Neutrophil (primary cell): ENCODE results near the gene NOS3.

Experiments used
- H3K27ac ChIP-seq: fragments of 200-600 bp; sonication (generic); 2 replicates; pipeline ENCODE4 v1.5.1; 2016; ENCODE audit warnings: mild to moderate bottlenecking, moderate library complexity
- H3K27me3 ChIP-seq: fragments of 200-600 bp; sonication (generic); 2 replicates; pipeline ENCODE4 v1.6.0; 2016; ENCODE audit warnings: mild to moderate bottlenecking
- H3K36me3 ChIP-seq: fragments of 200-600 bp; sonication (generic); 2 replicates; pipeline ENCODE4 v1.5.1; 2017
- H3K4me1 ChIP-seq, 2 experiments: fragments of 200-600 bp in 1 of 2; sonication (generic) in 1 of 2; 1 replicate in 1 of 2; 2 replicates in 1 of 2; pipeline versions ENCODE4 v1.5.1 to v1.6.1; 2013 to 2016; ENCODE audit warnings: low read depth in 1 of 2, low read length in 1 of 2, mild to moderate bottlenecking in 1 of 2, moderate library complexity in 1 of 2; ENCODE audit not compliant: control insufficient read depth in 1 of 2, insufficient read depth in 1 of 2
- H3K4me3 ChIP-seq, 2 experiments: fragments of 200-600 bp in 1 of 2; sonication (generic) in 1 of 2; 1 replicate in 1 of 2; 2 replicates in 1 of 2; pipeline ENCODE4 v1.5.1; 2013 to 2016; ENCODE audit warnings: low read depth in 1 of 2, low read length in 1 of 2, mild to moderate bottlenecking in 1 of 2, moderate library complexity in 1 of 2
- H3K9me3 ChIP-seq: fragments of 200-600 bp; sonication (generic); 2 replicates; pipeline ENCODE4 v1.5.1; 2016
- TF ChIP-seq, protein P1 (sequence below): fragments of 200-600 bp; sonication (generic); IDR thresholded peaks from 2 replicates; pipeline ENCODE4 v1.5.1; 2016; ENCODE audit warnings: antibody characterized with exemption

The NOS3 gene

DNA sequence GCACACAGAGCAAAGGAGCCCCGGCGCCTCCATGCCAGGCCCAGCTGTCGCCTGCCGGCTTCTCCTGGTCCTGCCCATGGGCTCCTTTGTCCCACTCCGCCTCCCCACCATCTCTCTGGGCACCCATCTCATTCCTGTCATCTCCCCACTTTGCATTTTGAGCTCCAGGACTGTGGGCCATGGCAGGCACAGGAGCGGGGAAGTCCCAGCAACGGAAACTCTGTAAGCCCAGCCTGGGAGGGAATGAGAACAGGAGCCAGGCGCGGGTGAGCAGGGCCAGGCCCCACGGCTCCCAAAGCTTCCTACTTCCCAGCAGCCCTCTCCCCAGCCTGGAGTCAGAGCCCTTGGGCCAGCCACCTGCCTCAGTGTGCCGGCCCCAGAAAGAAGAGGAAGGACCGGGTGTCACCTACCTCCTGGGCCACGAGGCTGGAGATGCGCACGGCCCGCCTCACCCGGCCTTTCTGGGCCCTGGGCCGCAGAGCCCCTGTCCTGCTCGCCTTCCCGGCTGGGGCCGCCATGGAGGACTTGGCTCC, 35.8 kb upstream of the NOS3 start:
- TF ChIP-seq, protein P1, sequence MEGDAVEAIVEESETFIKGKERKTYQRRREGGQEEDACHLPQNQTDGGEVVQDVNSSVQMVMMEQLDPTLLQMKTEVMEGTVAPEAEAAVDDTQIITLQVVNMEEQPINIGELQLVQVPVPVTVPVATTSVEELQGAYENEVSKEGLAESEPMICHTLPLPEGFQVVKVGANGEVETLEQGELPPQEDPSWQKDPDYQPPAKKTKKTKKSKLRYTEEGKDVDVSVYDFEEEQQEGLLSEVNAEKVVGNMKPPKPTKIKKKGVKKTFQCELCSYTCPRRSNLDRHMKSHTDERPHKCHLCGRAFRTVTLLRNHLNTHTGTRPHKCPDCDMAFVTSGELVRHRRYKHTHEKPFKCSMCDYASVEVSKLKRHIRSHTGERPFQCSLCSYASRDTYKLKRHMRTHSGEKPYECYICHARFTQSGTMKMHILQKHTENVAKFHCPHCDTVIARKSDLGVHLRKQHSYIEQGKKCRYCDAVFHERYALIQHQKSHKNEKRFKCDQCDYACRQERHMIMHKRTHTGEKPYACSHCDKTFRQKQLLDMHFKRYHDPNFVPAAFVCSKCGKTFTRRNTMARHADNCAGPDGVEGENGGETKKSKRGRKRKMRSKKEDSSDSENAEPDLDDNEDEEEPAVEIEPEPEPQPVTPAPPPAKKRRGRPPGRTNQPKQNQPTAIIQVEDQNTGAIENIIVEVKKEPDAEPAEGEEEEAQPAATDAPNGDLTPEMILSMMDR: no peak
- Histone ChIP-seq H3K27ac (no peak overlapping the region), H3K4me1 (no peaks in the 10 kb centered on the region), H3K4me3 (no peak overlapping the region), H3K27me3 (peaks cover 60% of the 10 kb centered on the region), H3K9me3 (no peaks in the 10 kb centered on the region), H3K36me3 (no peaks in the 10 kb centered on the region)

DNA sequence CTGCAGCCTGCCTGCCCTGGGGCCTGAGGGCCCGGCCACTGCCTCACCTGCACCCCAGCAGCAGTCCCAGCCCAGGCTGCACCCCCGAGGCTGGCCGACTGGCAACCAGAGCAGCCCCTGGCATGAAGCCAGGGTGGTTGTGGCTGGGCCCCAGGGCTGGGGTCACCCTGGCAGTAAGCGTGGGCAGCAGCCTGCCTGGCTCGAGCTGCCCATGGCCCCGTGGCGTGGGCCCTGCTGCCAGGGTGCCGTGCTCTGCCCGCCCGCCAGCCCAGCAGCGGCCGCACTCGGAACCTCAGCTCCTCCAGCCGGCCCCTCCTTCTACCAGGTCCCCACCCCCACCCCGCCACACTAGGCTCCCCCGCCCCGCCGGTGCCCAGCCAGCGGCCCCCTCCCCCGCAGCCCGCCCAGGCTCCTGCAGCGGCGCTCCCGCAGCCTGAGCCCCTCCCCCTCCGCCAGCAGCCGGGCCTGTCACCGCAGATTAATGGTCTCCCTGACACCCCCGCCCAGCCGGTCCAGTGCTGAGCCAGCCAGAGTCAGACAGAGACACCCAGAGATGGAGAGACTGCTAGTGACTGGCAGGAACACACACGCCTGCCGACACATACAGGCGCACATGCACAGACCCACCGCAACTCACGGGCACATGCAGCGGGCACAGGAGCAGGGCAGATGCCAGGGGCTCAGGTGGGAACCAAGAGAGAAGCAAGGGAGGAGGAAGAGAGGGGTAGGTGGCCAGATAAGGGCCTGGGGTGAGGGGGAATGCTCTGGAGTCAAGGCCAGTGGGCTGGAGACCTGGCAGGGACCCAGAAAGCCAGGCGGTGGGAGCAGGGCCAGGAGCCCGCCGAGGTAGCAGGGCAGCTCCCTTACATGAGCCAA, 35.1 kb upstream of the NOS3 start:
- Histone ChIP-seq H3K36me3 (no peaks in the 10 kb centered on the region), H3K27me3 (peaks cover 67% of the 10 kb centered on the region), H3K4me1 (no peaks in the 10 kb centered on the region), H3K4me3 (no peak overlapping the region), H3K9me3 (no peaks in the 10 kb centered on the region), H3K27ac (no peak overlapping the region)
- TF ChIP-seq, protein P1: no peak

DNA sequence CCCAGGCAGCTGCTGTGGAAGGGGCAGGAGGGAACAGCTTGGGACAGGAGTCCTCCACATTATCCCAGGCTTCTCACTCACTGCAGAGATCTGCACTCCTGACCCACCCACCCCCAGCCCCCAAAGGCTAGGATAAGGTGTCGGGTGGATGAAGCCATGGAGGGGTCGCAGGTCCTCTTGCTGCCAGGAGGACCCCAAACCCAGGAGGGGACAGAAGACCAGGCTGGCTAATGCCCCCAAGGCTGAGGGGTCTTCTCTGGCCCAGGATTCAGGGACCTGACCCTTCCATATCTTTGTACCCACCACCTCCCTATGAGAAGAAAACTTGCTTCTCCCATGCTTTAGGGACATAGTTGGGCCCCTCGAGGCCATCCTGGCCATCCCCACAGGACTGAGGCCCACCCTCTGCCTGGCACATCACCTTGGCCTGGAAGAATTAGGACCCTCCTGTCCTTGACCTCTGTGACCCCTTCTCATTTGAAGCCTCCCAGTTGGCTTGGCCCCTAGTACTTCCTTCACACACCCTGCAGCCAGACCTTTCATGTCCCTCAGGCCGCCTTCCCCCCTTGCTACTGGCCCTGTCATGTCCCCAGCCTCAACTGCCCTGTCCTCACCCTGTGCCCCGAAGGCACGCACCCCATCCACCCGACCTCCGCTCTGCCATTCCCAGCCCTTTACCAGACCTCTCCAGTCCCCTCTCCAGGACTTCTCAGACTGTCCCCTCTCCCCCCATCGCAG, 34.3 kb upstream of the NOS3 start:
- Histone ChIP-seq H3K27me3 (peaks cover 75% of the 10 kb centered on the region), H3K27ac (no peak overlapping the region), H3K36me3 (no peaks in the 10 kb centered on the region), H3K4me1 (no peaks in the 10 kb centered on the region), H3K9me3 (no peaks in the 10 kb centered on the region), H3K4me3 (no peak overlapping the region)
- TF ChIP-seq, protein P1: no peak

DNA sequence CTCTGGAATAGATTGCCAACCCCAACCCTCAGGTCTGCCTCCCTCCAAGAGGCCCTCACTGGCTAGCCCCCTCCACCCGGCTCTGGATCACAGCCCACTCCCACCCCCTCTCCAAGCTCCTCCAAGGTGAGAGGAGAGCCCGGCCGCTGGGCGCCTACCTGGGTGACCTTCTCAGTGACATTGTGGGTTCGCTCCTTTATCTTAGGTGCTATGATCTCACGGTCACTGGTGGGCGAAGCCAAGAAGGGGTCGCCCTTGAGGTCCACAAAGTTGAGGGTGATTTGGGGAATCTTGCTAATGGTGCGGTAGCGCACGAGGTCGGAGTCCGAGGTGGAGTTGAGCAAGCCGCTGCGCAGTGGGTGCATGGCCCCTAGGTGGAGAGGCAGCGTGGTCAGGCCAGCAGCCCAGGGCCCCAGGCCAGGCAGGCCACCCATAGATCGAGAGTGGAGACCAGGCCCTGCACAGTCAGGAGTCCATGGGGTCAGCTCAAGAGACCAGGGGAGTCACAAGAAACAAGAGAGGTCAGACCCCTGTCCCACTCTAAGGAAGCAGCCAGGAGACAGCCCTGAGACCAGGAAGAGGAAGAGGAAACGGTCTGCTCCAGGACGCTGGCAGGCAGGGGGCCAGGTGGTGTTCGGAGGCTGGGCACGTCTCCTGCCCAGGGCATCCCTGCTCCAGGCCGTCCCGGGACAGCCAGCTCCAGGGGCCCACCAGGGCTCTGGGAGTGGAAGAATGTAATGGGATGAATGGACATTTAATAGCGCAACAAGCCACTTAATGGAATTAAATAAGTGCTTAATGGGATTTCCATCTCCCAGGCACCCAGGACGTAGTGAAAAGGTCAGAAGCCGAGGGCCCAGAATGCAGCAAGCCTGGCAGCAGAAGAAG, 33.4 kb upstream of the NOS3 start:
- H3K27ac ChIP-seq: no peak overlapping the region
- H3K36me3 ChIP-seq: no peaks in the 10 kb centered on the region
- no peaks in the 10 kb centered on the region for H3K9me3 ChIP-seq
- H3K27me3 ChIP-seq: peaks cover 83% of the 10 kb centered on the region
- H3K4me3 ChIP-seq: no peak overlapping the region
- TF ChIP-seq, protein P1: no peak
- H3K4me1 ChIP-seq: no peaks in the 10 kb centered on the region

DNA sequence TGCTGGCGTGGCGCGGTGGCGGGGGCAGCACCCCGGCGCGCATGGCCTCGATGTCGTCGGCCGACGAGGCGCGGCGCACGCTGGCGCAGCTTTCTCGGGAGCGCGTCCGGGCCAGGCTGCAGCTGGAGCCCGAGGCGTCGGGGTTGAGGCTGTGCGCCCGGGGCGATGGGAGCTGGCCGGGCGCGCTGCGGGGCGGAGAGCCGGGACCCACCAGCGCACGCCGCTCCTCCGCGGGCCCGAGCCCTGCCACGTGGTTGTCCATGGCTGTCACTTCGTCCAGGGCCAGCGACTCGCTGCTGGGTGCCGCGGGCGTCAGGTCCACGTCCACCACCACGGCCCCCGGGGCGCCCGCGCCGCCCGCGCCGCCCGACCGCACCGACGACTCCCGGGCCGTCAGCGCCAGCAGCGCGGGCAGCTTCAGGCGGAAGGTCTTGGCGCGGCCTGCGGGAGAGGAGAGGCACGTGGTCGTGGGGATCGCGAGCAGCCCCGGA, 32.7 kb upstream of the NOS3 start:
- Histone ChIP-seq H3K4me1 (no peaks in the 10 kb centered on the region), H3K4me3 (no peak overlapping the region), H3K27ac (no peak overlapping the region), H3K27me3 (peaks cover 90% of the 10 kb centered on the region), H3K9me3 (no peaks in the 10 kb centered on the region), H3K36me3 (no peaks in the 10 kb centered on the region)
- TF ChIP-seq, protein P1: no peak
